Ectodermal cell (in vitro differentiated cells): Measurements from ENCODE around the gene OR10G7.

Experiments used
- H3K27ac ChIP-seq: 2 replicates; pipeline ENCODE4 v1.7.0; 2013; ENCODE audit warnings: mild to moderate bottlenecking, low read depth, low read length; ENCODE audit not compliant: insufficient read depth, poor library complexity, severe bottlenecking
- H3K27me3 ChIP-seq: 2 replicates; pipeline ENCODE4 v1.7.0; 2013; ENCODE audit warnings: mild to moderate bottlenecking, low read length; ENCODE audit not compliant: insufficient read depth, control insufficient read depth, poor library complexity, severe bottlenecking
- H3K36me3 ChIP-seq: one replicate; pipeline ENCODE4 v1.7.0; 2013; ENCODE audit warnings: low read length; ENCODE audit not compliant: control insufficient read depth, insufficient read depth
- H3K4me1 ChIP-seq: one replicate; pipeline ENCODE4 v1.7.0; 2013; ENCODE audit warnings: low read length; ENCODE audit not compliant: control insufficient read depth, insufficient read depth
- H3K4me3 ChIP-seq: 2 replicates; pipeline ENCODE4 v1.7.0; 2013; ENCODE audit warnings: low read depth, low read length, control low read depth; ENCODE audit not compliant: insufficient read depth
- H3K9me3 ChIP-seq: 2 replicates; pipeline ENCODE4 v1.7.0; 2013; ENCODE audit warnings: mild to moderate bottlenecking, low read length, moderate library complexity; ENCODE audit not compliant: control insufficient read depth
- WGBS, 2 experiments: methylation state at CpG; one replicate each; pipeline ENCODE4 v1.1.7; 2013; ENCODE audit warnings: missing lambda C conversion rate in 2 of 2; 5-methylcytosine and 5-hydroxymethylcytosine counted together

Gene OR10G7

DNA sequence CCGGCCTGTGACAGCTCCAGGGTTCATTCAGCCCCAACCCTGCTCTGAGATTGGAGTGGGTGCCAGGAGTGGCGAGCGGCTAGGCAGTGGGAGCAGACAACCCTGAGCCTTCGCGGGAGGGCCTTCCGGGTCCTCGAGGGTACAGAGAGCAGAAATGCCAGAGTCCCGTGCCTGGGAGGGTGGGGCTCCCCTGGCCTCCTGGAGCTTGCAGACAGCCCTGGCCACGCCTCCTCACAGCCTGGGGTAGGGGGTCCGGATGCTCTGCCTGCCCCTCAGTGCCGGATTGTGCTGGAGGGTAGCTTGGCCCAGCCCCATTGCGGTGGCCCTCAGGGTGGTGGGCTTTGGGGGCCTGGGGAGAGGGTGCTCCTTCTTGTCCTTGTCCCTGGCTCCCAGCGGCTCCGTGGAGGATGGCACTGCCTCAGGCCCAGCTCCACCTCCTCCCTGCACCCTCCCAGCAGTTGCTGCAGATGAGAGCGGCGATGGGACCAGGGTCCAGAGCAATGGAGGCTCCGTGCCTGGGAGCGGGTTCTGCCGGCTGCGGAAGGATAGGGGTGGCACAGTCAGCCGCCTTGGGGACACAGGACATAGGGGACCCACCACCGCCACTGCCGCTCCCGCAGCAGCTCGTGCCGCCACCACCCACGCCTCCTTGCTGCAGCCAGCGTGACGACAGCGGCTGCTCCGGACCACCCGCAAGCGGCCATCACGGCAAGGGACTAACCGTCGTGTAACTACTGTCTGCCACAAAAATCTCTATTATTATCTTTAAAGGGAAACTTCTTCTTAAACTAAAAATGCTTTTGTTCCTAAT is 34.9 kb upstream of the OR10G7 start:
- no peaks in the 10 kb centered on the region for H3K27me3 ChIP-seq
- H3K36me3 ChIP-seq = no peaks in the 10 kb centered on the region
- H3K4me3 ChIP-seq = no peak overlapping the region
- H3K4me1 ChIP-seq = no peaks in the 10 kb centered on the region
- no peak overlapping the region for H3K27ac ChIP-seq
- WGBS, 2 experiments = 94% methylated on average over 36 of the region's 36 CpGs
- H3K9me3 ChIP-seq = no peaks in the 10 kb centered on the region

DNA sequence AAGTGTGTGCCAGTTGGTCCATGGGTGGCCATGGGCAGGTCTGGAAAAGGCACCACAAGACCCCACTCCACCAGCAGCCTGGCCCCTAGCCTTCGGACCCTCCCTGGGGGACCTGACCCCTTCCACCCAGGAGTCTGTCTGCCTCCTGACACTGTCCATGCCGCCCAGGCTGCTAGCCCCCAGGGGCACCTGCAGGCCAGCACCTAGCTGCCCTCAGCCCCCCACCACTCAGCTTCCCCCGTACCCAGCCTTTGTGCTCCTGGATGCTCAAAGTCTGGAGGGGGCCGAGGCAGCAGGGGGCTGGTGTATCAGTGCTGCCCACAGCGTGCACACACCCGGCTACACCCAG is 34.3 kb upstream of the OR10G7 start:
- 92 to 93% methylated on average over 6 of the region's 6 CpGs for WGBS, 2 experiments
- Histone ChIP-seq H3K9me3 (no peaks in the 10 kb centered on the region), H3K4me3 (no peak overlapping the region), H3K27ac (no peak overlapping the region), H3K4me1 (no peaks in the 10 kb centered on the region), H3K27me3 (no peaks in the 10 kb centered on the region), H3K36me3 (no peaks in the 10 kb centered on the region)

DNA sequence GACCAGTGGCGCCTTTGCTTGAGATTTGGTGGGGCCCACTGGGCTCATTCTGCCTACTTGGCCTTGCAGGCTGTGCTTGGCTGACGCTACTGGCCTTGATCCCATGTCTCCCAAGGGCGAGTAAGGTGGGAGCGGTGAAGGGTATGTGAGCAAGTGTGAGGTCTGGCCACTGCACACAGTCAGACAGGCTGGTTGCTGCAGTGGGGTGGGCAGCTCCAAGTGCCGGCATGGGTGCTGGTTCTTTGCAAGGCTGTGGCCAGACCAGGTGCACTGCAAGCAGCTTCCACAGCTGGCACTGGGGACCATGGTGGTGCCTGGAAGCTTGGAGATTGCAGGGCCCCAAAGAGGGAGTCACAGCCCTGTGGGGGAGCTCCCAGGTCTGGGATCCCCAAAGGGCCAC is 33.4 kb upstream of the OR10G7 start:
- no peaks in the 10 kb centered on the region for H3K27me3 ChIP-seq
- WGBS, 2 experiments = 95% methylated on average over 5 of the region's 5 CpGs
- no peak overlapping the region for H3K4me3 ChIP-seq
- no peak overlapping the region for H3K27ac ChIP-seq
- H3K9me3 ChIP-seq = no peaks in the 10 kb centered on the region
- no peaks in the 10 kb centered on the region for H3K36me3 ChIP-seq
- no peaks in the 10 kb centered on the region for H3K4me1 ChIP-seq

DNA sequence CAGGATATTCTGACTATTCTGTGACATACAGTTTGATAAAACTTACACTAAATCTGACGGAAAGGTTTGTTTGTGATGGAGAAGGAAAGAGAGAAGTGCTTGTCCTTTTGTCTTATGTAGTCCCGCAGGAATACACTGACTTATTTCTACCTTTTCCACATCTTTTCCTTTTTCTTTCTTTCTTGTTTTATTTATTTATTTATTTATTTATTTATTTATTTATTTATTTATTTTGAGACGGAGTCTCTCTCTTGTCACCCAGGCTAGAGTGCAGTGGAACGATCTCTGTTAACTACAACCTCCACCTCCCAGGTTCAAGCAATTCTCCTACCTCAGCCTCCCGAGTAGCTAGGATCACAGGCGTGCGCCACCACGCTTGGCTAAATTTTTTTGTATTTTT is 31.0 kb upstream of the OR10G7 start:
- H3K27me3 ChIP-seq = no peaks in the 10 kb centered on the region

DNA sequence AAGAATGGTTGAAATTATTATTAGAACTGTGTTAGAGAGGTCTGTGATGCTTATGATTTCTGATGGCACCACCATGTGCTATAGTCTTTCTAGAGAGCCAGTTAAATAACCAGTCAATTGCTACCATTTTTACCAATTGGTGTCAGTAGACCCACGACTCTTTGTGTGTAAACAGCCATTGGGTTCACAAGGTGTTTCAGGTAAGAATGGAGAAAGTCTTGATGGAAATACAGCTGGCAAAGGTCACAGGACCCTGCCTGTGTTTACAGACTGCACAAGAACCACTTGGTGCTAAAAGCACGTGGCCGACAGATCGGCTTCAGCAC is 30.5 kb upstream of the OR10G7 start:
- 95 to 98% methylated on average over 4 of the region's 4 CpGs for WGBS, 2 experiments
- no peaks in the 10 kb centered on the region for H3K36me3 ChIP-seq
- H3K27ac ChIP-seq = no peak overlapping the region
- no peaks in the 10 kb centered on the region for H3K27me3 ChIP-seq
- H3K4me1 ChIP-seq = no peaks in the 10 kb centered on the region
- no peaks in the 10 kb centered on the region for H3K9me3 ChIP-seq
- no peak overlapping the region for H3K4me3 ChIP-seq

More for the DNA sequence above, 31.0 kb upstream of the OR10G7 start:
- H3K4me1 ChIP-seq = no peaks in the 10 kb centered on the region
- H3K36me3 ChIP-seq = no peaks in the 10 kb centered on the region
- H3K4me3 ChIP-seq = no peak overlapping the region
- 91 to 94% methylated on average over 6 to 7 of the region's 8 CpGs for WGBS, 2 experiments
- no peak overlapping the region for H3K27ac ChIP-seq
- H3K9me3 ChIP-seq = no peaks in the 10 kb centered on the region

DNA sequence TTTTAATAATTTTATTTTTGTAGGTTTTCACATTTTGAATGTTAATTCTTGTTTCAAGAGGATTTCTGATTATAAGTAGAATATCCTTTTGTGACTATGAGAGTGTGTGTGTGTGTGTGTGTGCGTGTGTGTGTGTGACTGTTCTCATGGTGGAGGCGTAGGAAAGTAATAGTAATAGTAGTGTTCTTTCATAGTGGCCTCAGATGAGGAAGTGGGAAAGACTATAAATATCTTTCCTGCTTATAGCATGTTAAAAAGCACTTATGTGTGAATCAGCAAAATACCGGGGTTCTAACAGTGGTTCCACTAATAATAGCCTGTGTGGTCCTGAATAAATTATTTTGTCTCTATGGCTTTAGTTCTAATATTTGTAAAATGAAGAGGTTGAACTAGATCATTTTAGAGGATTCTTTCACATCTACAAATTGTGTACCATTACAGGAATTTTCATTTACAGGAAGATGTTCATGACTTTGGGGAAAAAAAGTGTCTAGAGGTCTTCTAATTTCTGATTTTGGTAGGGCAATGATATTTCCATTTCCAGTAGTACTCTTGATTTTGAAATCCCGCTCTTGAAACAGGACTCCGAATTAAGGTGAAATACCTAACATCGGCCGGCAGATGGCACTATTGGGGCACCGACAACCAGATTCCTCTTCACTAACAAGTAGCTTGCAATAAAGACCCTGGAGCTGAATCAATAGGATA is 29.9 kb upstream of the OR10G7 start:
- no peak overlapping the region for H3K4me3 ChIP-seq
- no peak overlapping the region for H3K27ac ChIP-seq
- H3K36me3 ChIP-seq = no peaks in the 10 kb centered on the region
- H3K27me3 ChIP-seq = no peaks in the 10 kb centered on the region
- WGBS, 2 experiments = 9 to 12% methylated on average over 8 of the region's 8 CpGs
- H3K4me1 ChIP-seq = no peaks in the 10 kb centered on the region
- H3K9me3 ChIP-seq = no peaks in the 10 kb centered on the region

DNA sequence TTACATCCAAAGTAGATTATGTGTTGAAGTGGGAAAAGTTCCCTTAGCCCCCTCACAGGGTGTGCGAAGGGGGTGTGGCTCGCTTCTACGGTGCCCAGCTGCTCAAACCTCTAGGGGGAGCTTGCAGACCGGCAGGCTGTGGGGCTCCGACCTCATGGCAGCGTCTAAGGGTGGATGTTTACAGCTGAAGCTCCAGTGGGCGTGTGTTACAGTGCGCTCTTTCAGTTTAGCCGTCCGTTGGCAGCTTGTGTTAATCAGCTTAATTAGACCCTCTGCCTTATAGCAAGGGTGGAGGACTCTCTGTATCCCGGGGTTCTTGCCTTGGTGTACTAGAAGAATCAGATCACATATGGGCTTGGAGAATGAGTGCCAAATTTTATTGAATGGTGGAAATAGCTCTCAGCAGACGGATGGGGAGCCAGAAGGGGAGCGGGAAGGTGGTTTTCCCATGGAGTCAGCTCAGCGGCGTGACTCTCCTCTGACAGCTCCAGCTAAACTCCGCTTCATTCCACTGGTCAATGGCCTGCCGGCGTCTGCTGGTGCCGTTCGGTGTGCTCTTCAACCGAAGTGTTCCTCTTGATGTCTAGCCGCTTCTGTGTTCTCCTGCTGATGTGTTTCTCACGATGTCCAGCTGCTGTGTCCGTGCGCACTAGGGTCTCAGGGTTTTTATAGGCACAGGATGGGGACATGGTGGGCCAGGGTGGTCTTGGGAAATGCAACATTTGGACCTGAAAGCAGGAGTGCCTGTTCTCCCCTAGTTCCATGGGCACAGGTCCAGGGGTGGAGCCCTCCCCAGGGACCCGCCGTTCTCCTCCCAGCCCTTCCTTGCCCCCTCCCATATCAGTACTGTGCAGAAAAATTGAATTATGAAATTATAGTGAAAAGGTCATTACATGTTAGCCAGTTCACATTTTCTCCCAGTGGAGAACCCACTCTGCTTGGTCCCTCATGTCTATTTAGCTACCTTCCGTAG is 28.6 kb upstream of the OR10G7 start:
- 69 to 74% methylated on average over 26 to 28 of the region's 28 CpGs for WGBS, 2 experiments
- Histone ChIP-seq H3K27me3 (no peaks in the 10 kb centered on the region), H3K4me3 (no peak overlapping the region)

DNA sequence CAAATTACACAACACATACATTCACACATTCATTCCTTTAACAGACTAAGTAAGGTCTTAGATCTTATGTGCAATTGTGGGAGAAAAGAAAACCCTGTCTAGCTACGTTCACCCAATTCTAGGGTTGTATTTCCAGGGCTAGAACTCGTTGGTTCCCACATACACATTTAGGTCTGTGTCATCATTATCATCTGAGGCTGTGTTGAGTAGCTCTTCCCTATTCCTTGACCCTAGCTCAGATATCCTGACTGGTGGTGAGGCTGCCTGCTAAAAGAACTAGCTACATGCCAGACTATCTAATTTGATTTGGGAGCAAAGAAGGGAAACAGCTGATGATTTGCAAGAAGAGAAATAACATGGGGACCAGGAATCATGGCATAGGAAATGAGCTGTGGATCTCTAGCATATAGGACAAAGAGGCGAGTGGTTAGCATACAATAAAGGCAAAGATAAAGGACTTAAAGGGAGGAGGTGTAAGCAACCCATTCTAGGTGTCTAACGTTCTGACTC is 27.5 kb upstream of the OR10G7 start:
- Histone ChIP-seq H3K27ac (no peak overlapping the region), H3K4me1 (no peaks in the 10 kb centered on the region)

More for the DNA sequence above, 28.6 kb upstream of the OR10G7 start:
- Histone ChIP-seq H3K36me3 (no peaks in the 10 kb centered on the region), H3K4me1 (no peaks in the 10 kb centered on the region), H3K27ac (no peak overlapping the region), H3K9me3 (no peaks in the 10 kb centered on the region)

DNA sequence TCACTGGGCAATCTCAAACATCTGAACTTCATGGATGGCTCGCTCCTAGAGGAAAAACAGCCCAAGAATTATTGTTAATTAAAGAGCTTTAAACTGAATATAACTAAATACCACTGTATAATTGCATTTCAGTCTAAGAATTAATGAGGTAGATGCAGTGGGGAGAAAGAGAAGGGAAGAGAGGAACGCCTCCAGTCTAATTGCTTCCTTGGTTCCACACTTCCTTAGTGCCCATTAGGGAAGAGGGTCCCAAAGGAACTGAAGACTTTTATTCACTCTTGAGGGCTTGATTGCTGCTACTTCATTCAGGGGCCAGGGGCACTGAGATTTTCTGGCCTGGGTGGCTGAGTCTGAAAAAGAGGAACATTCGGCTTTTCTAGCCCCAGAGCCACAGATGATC is 11.8 kb upstream of the OR10G7 start:
- H3K4me3 ChIP-seq = no peak overlapping the region
- no peak overlapping the region for H3K27ac ChIP-seq
- H3K9me3 ChIP-seq = no peaks in the 10 kb centered on the region
- H3K36me3 ChIP-seq = no peaks in the 10 kb centered on the region
- WGBS, 2 experiments = 94 to 96% methylated on average over 2 to 3 of the region's 3 CpGs
- H3K27me3 ChIP-seq = no peaks in the 10 kb centered on the region
- H3K4me1 ChIP-seq = no peaks in the 10 kb centered on the region

More for the DNA sequence above, 27.5 kb upstream of the OR10G7 start:
- H3K36me3 ChIP-seq = no peaks in the 10 kb centered on the region
- no peaks in the 10 kb centered on the region for H3K9me3 ChIP-seq
- no peak overlapping the region for H3K4me3 ChIP-seq
- WGBS, 2 experiments = 87 to 96% methylated on average over 4 of the region's 4 CpGs
- H3K27me3 ChIP-seq = no peaks in the 10 kb centered on the region

DNA sequence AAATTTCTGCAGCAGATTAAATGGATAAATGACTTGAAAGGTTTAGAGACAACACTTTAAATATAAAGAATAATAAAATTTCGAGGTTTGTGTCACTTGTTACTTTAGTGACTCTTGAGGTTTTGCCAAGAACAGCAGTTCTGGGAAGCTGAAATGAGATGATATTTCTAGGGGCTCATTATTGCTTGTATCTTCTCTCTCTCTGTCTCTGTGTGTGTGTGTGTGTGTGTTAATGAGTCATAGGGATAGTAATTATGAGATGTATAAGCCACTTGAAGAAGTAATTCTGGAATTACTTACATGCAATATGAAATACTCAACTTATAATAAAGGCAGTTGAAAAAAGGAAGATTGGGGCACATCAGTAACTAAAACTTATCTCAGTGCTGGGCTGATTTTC is 9.6 kb upstream of the OR10G7 start:
- Histone ChIP-seq H3K4me3 (no peak overlapping the region), H3K27me3 (no peaks in the 10 kb centered on the region), H3K36me3 (no peaks in the 10 kb centered on the region), H3K9me3 (no peaks in the 10 kb centered on the region), H3K27ac (no peak overlapping the region), H3K4me1 (no peaks in the 10 kb centered on the region)
- 82 to 85% methylated on average over 1 of the region's 1 CpG for WGBS, 2 experiments
